ENCODE results near the gene ZSCAN22.

- TF ChIP-seq POLR2AphosphoS5 (IDR thresholded peaks at IDR 0.05; ENCODE audit: insufficient read depth in 1 of 2, low read depth in 1 of 2) = no peak
- TF ChIP-seq CTCF (IDR thresholded peaks at IDR 0.05) = no peak
These were observed 58.6 kb downstream of the ZSCAN22 start for GRCh38 chr19:58385313-58385890.

Data from vagina (tissue), 2 donors.